GM19043 (cell line): Measurements from ENCODE around the gene POLR3A.

ENCODE experiments used
- ATAC-seq: cut with Tn5 transposase; IDR thresholded peaks from one replicate; pipeline ENCODE4 v1.9.1; 2021; ENCODE audit warnings: low read depth; ENCODE audit not compliant: unreplicated experiment

POLR3A gene

GRCh38 chr10:78047314-78047891 is 18.1 kb upstream of the POLR3A start:
- ATAC-seq = peak; percentile 60

GRCh38 chr10:78046711-78047269 is 17.5 kb upstream of the POLR3A start:
- no peak for ATAC-seq

- no peak for ATAC-seq
Measured at GRCh38 chr10:78045856-78046255, 16.5 kb upstream of the POLR3A start.

DNA sequence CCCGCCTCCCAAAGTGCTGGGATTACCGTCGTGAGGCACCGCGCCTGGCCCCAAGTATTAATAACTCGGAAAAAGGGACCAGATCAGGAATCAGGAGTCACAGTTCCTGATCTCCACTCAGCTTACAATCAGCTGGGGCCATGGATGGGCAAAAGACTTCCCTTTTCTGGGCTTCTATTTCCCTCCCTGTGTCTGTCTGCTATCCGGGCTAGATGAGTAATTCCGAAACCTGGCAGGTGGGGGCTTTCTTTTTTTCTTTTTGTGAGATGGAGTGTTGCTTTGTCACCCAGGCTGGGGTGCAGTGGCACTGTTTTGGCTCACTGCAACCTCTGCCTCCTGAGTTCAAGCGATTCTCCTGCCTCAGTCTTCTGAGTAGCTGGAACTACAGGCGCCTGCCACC is 15.9 kb upstream of the POLR3A start:
- ATAC-seq = peak; percentile 50

GRCh38 chr10:78044699-78045098 is 15.4 kb upstream of the POLR3A start:
- ATAC-seq = no peak

- ATAC-seq = no peak
Measured at GRCh38 chr10:78044179-78044578, 14.9 kb upstream of the POLR3A start.

- no peak for ATAC-seq
Measured at GRCh38 chr10:78042752-78043104, 13.4 kb upstream of the POLR3A start.

DNA sequence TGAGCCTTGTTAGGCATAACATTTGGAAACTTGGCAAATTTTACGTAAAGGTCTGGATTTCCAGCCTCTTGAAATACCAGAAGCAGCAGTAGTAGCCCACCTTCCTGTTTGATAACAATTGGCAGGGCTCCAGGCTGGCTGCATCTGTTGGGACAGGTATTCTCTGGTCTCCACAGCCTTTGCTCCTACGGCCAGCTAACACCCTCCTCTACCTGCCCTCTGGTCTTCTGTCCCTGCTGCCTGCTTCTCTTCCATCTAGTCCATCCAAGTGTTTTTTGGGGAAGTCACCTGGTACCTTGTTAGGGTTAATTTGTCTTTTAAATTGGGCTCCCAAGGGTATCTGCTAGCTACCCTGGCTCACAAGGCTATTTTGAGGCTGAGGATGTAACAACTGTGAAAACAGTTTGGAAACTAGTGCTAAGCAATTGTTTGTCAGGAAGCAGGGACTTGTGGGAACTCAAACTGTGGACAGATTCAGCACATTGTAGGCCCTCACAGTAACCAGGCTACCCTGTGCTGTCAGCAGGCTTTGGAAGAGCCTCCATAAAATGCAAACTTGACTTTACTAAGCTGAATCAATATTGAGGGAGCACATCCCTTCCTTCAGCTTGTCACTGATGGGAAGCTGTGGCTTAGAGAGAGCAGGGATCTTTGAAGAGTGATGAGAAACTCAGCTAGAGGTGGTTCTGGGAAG is 12.9 kb upstream of the POLR3A start:
- no peak for ATAC-seq

GRCh38 chr10:78041170-78042057 is 12.1 kb upstream of the POLR3A start:
- ATAC-seq = no peak

GRCh38 chr10:78039743-78040142 is 10.4 kb upstream of the POLR3A start:
- ATAC-seq = no peak

GRCh38 chr10:78038791-78039547 is 9.7 kb upstream of the POLR3A start:
- no peak for ATAC-seq

GRCh38 chr10:78038105-78038504 is 8.8 kb upstream of the POLR3A start:
- ATAC-seq = no peak

DNA sequence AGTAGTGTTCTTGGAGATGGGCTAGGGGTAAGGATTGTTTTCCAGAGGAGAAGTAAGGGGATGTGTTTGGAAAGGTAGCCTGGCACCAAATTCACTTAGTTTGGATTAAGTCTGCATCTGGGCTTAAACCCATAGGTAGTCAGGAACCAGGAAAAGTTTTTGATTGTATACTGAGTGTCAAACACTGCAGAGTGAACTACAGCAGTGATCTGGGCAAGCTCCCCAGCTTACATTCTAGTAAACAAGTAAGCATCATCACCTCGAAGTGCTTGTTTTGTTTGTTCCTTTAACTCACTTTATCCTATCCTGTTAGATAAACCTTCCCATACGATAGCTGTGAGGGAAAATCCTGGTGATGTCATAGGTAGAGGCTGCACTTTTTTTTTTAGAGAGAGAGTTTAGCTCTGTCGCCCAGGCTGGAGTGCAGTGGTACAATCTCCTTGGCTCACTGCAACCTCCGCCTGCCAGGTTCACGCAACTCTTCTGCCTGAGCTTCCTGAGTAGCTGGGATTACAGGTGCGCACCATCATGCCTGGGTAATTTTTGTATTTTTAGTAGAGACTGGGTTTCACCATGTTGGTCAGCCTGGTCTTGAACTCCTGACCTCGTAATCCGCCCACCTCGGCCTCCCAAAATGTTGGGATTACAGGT is 6.7 kb upstream of the POLR3A start:
- ATAC-seq = no peak

DNA sequence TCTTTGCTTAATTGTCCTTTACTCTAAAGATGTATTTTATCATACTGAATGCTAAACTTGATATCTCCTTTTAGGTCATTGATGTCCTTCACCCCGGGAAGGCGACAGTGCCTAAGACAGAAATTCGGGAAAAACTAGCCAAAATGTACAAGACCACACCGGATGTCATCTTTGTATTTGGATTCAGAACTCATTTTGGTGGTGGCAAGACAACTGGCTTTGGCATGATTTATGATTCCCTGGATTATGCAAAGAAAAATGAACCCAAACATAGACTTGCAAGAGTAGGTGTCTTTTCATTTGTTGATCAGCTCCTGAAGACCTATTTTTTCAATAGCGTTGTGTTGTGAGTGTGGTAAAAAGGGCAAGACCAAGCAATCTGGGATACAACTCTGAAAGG is 6.1 kb upstream of the POLR3A start:
- no peak for ATAC-seq

DNA sequence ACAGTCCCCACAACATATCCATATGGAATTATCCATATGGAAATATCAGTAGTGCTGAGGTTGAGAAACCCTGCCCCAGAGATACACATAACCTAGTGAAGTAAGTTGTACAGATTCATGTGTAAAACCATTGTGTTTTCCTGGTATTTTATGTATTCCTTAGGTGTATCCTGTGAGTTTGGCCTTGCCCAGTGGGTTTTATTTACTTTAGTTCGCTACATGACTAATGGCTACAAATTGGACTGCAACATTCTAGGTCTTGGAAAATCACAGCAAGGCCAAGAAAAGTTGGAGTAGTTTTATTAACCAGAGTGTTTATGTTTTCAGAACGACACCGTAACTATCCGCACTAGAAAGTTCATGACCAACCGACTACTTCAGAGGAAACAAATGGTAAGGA is 5.7 kb upstream of the POLR3A start:
- no peak for ATAC-seq

DNA sequence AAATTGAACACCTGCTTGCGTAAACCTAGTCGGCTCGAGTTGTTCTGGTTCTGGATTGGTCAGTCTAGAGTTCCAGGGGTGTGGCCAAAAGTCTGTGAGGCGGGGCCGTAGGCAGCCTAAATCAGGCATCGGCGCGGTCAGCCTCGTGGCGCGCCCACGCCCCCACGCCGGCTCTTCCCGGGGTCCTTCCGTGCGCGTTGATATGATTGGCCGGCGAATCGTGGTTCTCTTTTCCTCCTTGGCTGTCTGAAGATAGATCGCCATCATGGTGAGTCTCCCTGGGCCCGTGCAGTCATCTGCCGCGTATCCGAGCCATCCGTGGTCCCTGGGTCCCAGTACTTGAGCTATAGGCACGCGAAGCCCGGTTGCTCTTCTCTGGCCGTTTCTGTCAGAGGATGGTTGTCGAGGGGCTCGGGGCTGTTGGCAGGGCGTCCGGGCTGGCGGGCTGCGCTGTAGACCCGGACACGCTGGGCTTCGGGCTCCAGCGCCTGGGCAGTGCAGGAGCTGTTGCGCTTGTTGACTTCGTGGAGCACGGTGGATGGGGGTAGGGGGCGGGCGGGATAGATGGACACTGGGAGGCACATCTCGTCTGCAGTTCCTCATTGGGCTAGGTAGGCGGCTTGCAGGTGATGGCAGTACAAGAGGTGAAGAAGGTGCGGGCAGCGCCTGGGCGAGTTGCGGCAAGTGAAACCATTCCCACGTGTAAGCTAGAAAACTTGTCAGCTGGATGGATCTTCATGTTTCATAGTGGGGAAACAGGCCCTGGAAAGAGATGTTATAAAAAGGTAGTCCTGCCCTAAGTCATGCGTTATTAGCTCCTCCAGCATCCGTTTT is 4.5 kb upstream of the POLR3A start, which contains the start of gene RPS24:
RPS24 (plus strand) TSS at position 227 of the 834 bp plus-strand sequence; CDS start at position 266, 39 bp downstream.
- ATAC-seq = peak; percentile 80

DNA sequence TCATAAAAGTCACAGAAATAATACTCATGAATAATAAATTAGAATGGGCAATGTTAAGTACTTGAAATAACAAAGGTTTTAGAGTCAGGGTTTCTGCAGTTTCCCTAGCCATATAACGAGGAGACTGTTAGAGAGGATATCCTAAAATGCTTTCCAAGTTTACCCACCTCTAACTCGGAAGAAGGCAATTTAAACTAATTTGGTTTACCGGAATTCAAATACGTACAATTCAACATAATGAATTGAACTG is 4.0 kb upstream of the POLR3A start:
- no peak for ATAC-seq

GRCh38 chr10:78028438-78029268 is 662 bp downstream of the POLR3A start:
- ATAC-seq = no peak
